Thymus (tissue), 14 donors: ENCODE data around the gene ADAM30. TPM values are rescaled to one million over a fixed set of nuclear protein-coding genes. Genes with fewer than 3 reads are reported as not detected.

Experiments used
- DNase-seq, 9 donors: peaks; one replicate each; pipeline ENCODE4 v3.0.0-alpha.2; 2013; ENCODE audit warnings: low spot score in 9 of 9, low read depth in 6 of 9, missing footprints in 1 of 9
- H3K27ac ChIP-seq, 2 donors: one replicate each; pipeline ENCODE4 v1.5.1; 2013; ENCODE audit warnings: control low read depth in 1 of 2, low read depth in 1 of 2, low read length in 1 of 2, mild to moderate bottlenecking in 1 of 2, moderate library complexity in 1 of 2
- H3K27me3 ChIP-seq, 2 donors: one replicate each; pipeline ENCODE4 v1.5.1; 2013; ENCODE audit warnings: low read length in 1 of 2; ENCODE audit not compliant: control insufficient read depth in 2 of 2, insufficient read depth in 1 of 2
- H3K36me3 ChIP-seq, 2 donors: one replicate each; pipeline ENCODE4 v1.5.1; 2013; ENCODE audit warnings: low read length in 1 of 2, mild to moderate bottlenecking in 1 of 2, moderate library complexity in 1 of 2; ENCODE audit not compliant: control insufficient read depth in 2 of 2, insufficient read depth in 2 of 2
- H3K4me1 ChIP-seq, 2 donors: one replicate each; pipeline ENCODE4 v1.5.1; 2013; ENCODE audit warnings: low read length in 2 of 2; ENCODE audit not compliant: control insufficient read depth in 2 of 2, insufficient read depth in 2 of 2
- H3K4me3 ChIP-seq, 2 donors: one replicate each; pipeline ENCODE4 v1.5.1; 2013; ENCODE audit warnings: low read length in 2 of 2, control low read depth in 1 of 2, mild to moderate bottlenecking in 1 of 2
- H3K9me3 ChIP-seq, 2 donors: one replicate each; pipeline ENCODE4 v1.5.1; 2013; ENCODE audit warnings: low read length in 1 of 2, mild to moderate bottlenecking in 1 of 2; ENCODE audit not compliant: control insufficient read depth in 2 of 2, insufficient read depth in 1 of 2
- WGBS: extraction: QIAGEN DNeasy Blood & Tissue Kit; methylation state at CpG from one replicate; pipeline ENCODE4 v1.1.7; 2013; 5-methylcytosine and 5-hydroxymethylcytosine counted together
- long read RNA-seq, 10 donors: transcript quantifications; one replicate each; lab custom pipeline, GENCODE V29; 2026
- polyA plus RNA-seq: library from polyadenylated mRNA; stranded (reverse); fragments of 200-250 nt; gene quantifications from one replicate; pipeline ENCODE4 v1.2.3, GENCODE V29; 2013
- total RNA-seq: library from RNA; stranded (reverse); fragments of 120-200 nt; gene quantifications from one replicate; pipeline ENCODE4 v1.2.4, GENCODE V29; 2013
- donor health status: healthy.

The ADAM30 gene
- not detected for total RNA-seq
- not detected for polyA plus RNA-seq
- long read RNA-seq, donor 1: 0 reads
- long read RNA-seq, donor 2: 0 reads
- long read RNA-seq, donor 3: 0 reads
- long read RNA-seq, donor 4: 0 reads
- long read RNA-seq, donor 5: 0 reads
- long read RNA-seq, donor 6: 0 reads
- long read RNA-seq, donor 7, partial matches to known transcripts: 0 of 1 reads
- long read RNA-seq, donor 7, other reads (novel, unspliced or antisense): 0 of 1 reads
- long read RNA-seq, donor 8: 0 reads
- long read RNA-seq, donor 9: 0 reads
- long read RNA-seq, donor 10: 0 reads

DNA sequence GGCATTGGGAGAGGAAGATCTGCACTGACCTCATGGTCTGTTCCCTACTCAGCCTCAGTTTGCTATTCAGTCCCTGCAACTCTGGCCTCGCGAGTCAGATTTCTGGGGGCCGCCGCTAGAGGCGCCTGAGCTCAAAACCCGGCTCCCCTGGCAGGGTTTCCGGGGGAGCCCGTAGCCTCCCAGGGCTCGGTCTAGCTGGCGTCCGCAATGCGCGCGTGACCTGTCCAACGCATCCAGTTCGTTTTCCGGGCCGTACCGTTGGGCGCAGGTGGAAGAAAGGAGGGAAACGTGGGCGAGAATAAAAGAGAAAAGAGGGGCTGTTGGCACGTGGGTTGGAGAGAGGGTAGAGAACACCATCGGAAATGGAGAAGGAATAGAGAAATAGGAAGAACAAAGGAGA is at the start of gene ADAM30:
Gene ADAM30 (minus strand): TSS at position 213 of the 400 bp plus-strand sequence. CDS start 179 bp downstream, at position 34.
- DNase-seq: no peak
- no peak within 1 kb of the TSS for H3K27ac ChIP-seq

GRCh38 chr1:119943216-119943615 is 46.9 kb upstream of the ADAM30 start:
- Histone ChIP-seq H3K36me3 (peaks cover 9 to 16% of the 10 kb centered on the region in 2 donors), H3K9me3 (no peaks in the 10 kb centered on the region), H3K27me3 (no peaks in the 10 kb centered on the region), H3K4me1 (no peaks in the 10 kb centered on the region), H3K4me3 (no peak overlapping the region), H3K27ac (no peak overlapping the region)
- no peak for DNase-seq
- 81% methylated on average over 2 of the region's 2 CpGs for whole genome bisulfite sequencing

More for the DNA sequence above, at the start of gene ADAM30:
- Histone ChIP-seq H3K27me3 (no peaks in the 10 kb centered on the region), H3K4me1 (no peaks in the 10 kb centered on the region), H3K36me3 (no peaks in the 10 kb centered on the region), H3K4me3 (no peak within 1 kb of the TSS), H3K9me3 (no peaks in the 10 kb centered on the region)
- WGBS: 81% methylated on average over 24 of the region's 24 CpGs

- peaks cover 7 to 24% of the 10 kb centered on the region in 2 donors for H3K36me3 ChIP-seq
- H3K4me1 ChIP-seq: no peaks in the 10 kb centered on the region
- H3K27ac ChIP-seq: no peak overlapping the region
- H3K27me3 ChIP-seq: no peaks in the 10 kb centered on the region
- no peak for DNase-seq
- H3K4me3 ChIP-seq: no peak overlapping the region
- WGBS: 97% methylated on average over 4 of the region's 4 CpGs
- no peaks in the 10 kb centered on the region for H3K9me3 ChIP-seq
These were observed 45.1 kb upstream of the ADAM30 start for GRCh38 chr1:119941392-119941791.

GRCh38 chr1:119940697-119941096 is 44.4 kb upstream of the ADAM30 start:
- peak in 8 of 9 donors; percentile 1 to 68 (median 19) for DNase-seq
- H3K36me3 ChIP-seq: peaks cover 12 to 29% of the 10 kb centered on the region in 2 donors

GRCh38 chr1:119937198-119937597 is 40.9 kb upstream of the ADAM30 start:
- H3K4me1 ChIP-seq: no peaks in the 10 kb centered on the region
- no peak for DNase-seq
- no peaks in the 10 kb centered on the region for H3K27me3 ChIP-seq
- no peak overlapping the region for H3K4me3 ChIP-seq
- peaks cover 0 to 1% of the 10 kb centered on the region in 2 donors for H3K9me3 ChIP-seq
- no peak overlapping the region for H3K27ac ChIP-seq
- peaks cover 20 to 41% of the 10 kb centered on the region in 2 donors for H3K36me3 ChIP-seq
- 99% methylated on average over 5 of the region's 5 CpGs for WGBS

More at GRCh38 chr1:119940697-119941096, 44.4 kb upstream of the ADAM30 start:
- no peaks in the 10 kb centered on the region for H3K27me3 ChIP-seq
- H3K9me3 ChIP-seq: no peaks in the 10 kb centered on the region
- H3K4me1 ChIP-seq: no peaks in the 10 kb centered on the region
- H3K27ac ChIP-seq: no peak overlapping the region
- no peak overlapping the region for H3K4me3 ChIP-seq

GRCh38 chr1:119935915-119936314 is 39.6 kb upstream of the ADAM30 start:
- Histone ChIP-seq H3K9me3 (peaks cover 0 to 1% of the 10 kb centered on the region in 2 donors), H3K4me1 (no peaks in the 10 kb centered on the region), H3K27me3 (no peaks in the 10 kb centered on the region), H3K36me3 (peaks cover 20 to 38% of the 10 kb centered on the region in 2 donors), H3K27ac (no peak overlapping the region), H3K4me3 (no peak overlapping the region)
- 99% methylated on average over 2 of the region's 2 CpGs for WGBS
- no peak for DNase-seq

GRCh38 chr1:119935373-119935772 is 39.1 kb upstream of the ADAM30 start:
- H3K9me3 ChIP-seq: peaks cover 0 to 1% of the 10 kb centered on the region in 2 donors
- no peak for DNase-seq
- H3K4me1 ChIP-seq: no peaks in the 10 kb centered on the region
- 93% methylated on average over 1 of the region's 1 CpG for WGBS
- H3K27me3 ChIP-seq: no peaks in the 10 kb centered on the region
- no peak overlapping the region for H3K4me3 ChIP-seq
- H3K27ac ChIP-seq: no peak overlapping the region
- H3K36me3 ChIP-seq: peaks cover 17 to 36% of the 10 kb centered on the region in 2 donors

DNA sequence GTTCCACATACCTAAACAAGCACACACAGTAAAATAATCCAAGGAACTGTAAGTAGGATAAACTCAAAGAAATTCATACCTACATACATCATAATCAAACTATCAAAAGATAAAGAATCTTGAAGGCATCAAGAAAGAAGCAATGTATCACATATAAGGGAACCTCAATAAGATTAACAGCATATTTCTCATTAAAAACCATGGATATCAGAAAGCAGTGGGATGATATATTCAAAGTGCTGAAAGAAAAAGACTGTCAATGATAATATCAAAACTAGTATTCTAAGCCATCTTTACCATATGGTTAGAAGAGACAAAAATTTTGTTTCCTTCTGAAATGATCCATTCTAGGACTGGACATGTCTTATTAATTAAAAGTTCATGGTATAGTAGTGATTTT is 37.1 kb upstream of the ADAM30 start:
- Histone ChIP-seq H3K4me1 (no peaks in the 10 kb centered on the region), H3K36me3 (peaks cover 18 to 36% of the 10 kb centered on the region in 2 donors), H3K27ac (no peak overlapping the region), H3K27me3 (no peaks in the 10 kb centered on the region), H3K4me3 (no peak overlapping the region), H3K9me3 (peaks cover 0 to 1% of the 10 kb centered on the region in 2 donors)
- DNase-seq: no peak

DNA sequence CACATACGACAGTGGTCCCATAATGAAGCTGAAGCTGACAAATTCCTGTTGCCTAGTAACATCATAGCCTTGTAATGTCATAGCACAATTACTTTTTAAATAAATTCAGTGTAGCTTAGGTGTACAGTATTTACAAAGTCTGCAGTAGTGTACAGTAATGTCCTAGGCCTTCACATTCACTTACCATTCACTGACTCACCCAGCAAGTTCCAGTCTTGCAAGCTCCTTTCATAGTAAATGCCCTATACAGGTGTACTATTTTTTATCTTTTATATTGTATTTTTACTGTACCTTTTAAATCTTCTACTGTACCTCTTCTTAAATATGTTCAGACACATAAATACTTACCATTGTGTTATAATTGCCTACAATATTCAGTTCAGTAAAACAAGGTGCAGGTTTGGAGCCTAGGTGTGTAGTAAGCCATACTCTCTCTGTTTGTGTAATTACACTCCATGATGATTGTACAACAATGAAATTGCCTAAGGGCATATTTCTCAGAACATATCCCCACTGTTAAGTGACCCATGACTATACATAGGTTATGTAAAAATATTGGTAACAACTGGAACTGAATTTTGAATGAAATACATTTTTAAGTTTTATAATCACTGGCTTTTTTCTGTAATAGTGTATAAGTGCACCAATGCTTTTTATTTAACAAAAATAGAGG is 33.5 kb upstream of the ADAM30 start:
- Histone ChIP-seq H3K36me3 (peaks cover 30% of the 10 kb centered on the region in 2 donors), H3K9me3 (peaks cover 0 to 1% of the 10 kb centered on the region in 2 donors), H3K27me3 (no peaks in the 10 kb centered on the region), H3K4me3 (no peak overlapping the region), H3K27ac (no peak overlapping the region), H3K4me1 (no peaks in the 10 kb centered on the region)
- 100% methylated on average over 1 of the region's 1 CpG for WGBS
- no peak for DNase-seq
